MM.1S (cell line): ENCODE measurements around the gene COL5A2.

ENCODE experiments used
- DNase-seq: peaks from one replicate; pipeline ENCODE4 v3.0.0-alpha.2; 2015
- H2AFZ ChIP-seq: fragments of 300-600 bp; sonication (generic); 2 replicates; pipeline ENCODE4 v1.6.0; 2016; ENCODE audit warnings: antibody characterized with exemption, low read length
- H3F3A ChIP-seq: fragments of 300-600 bp; sonication (generic); 2 replicates; pipeline ENCODE4 v1.6.1; 2016; ENCODE audit warnings: mild to moderate bottlenecking, antibody characterized with exemption, low read length, moderate library complexity, mixed read lengths; ENCODE audit not compliant: insufficient read depth
- H3K27ac ChIP-seq: fragments of 300-600 bp; sonication (generic); 2 replicates; pipeline ENCODE4 v1.5.1; 2016; ENCODE audit warnings: mild to moderate bottlenecking, low read length
- H3K27me3 ChIP-seq: fragments of 300-600 bp; sonication (generic); replicated peaks from 2 replicates; pipeline ENCODE4 v1.6.0; 2016; ENCODE audit warnings: low read length; ENCODE audit not compliant: insufficient read depth
- H3K36me3 ChIP-seq: fragments of 300-600 bp; sonication (generic); replicated peaks from 2 replicates; pipeline ENCODE4 v1.6.1; 2016; ENCODE audit warnings: mild to moderate bottlenecking, low read length, mixed read lengths; ENCODE audit not compliant: insufficient read depth
- H3K4me1 ChIP-seq: fragments of 300-600 bp; sonication (generic); 2 replicates; pipeline ENCODE4 v1.6.1; 2016; ENCODE audit warnings: low read length, mixed read lengths
- H3K4me2 ChIP-seq: fragments of 300-600 bp; sonication (generic); 2 replicates; pipeline ENCODE4 v1.6.0; 2016; ENCODE audit warnings: low read depth, low read length
- H3K4me3 ChIP-seq: fragments of 300-600 bp; sonication (generic); 2 replicates; pipeline ENCODE4 v1.5.1; 2016; ENCODE audit warnings: low read length, mixed read lengths
- H3K79me2 ChIP-seq: fragments of 300-600 bp; sonication (generic); 2 replicates; pipeline ENCODE4 v1.6.1; 2016; ENCODE audit warnings: mixed run types, low read length, mixed read lengths
- H3K9ac ChIP-seq: fragments of 300-600 bp; sonication (generic); 2 replicates; pipeline ENCODE4 v1.6.1; 2016; ENCODE audit warnings: low read length, mixed read lengths
- H3K9me2 ChIP-seq: fragments of 300-600 bp; sonication (generic); replicated peaks from 2 replicates; pipeline ENCODE4 v1.6.1; 2016; ENCODE audit warnings: mild to moderate bottlenecking, low read length, mixed read lengths; ENCODE audit not compliant: insufficient read depth
- H3K9me3 ChIP-seq: fragments of 300-600 bp; sonication (generic); replicated peaks from 2 replicates; pipeline ENCODE4 v1.6.1; 2016; ENCODE audit warnings: mild to moderate bottlenecking, low read length, mixed read lengths; ENCODE audit not compliant: insufficient read depth
- H4K20me1 ChIP-seq: fragments of 300-600 bp; sonication (generic); 2 replicates; pipeline ENCODE4 v1.6.1; 2016; ENCODE audit warnings: mild to moderate bottlenecking, low read length, moderate library complexity, mixed read lengths; ENCODE audit not compliant: insufficient read depth
- CTCF ChIP-seq: fragments of 300-600 bp; sonication (generic); IDR thresholded peaks from 2 replicates; pipeline ENCODE4 v1.5.1; 2016; ENCODE audit warnings: antibody characterized with exemption, low read length, mixed read lengths
- EZH2 ChIP-seq: fragments of 300-600 bp; sonication (generic); optimal IDR thresholded peaks from 2 replicates; pipeline ENCODE3; 2017; ENCODE audit warnings: low read depth, mild to moderate bottlenecking, antibody characterized with exemption, low read length, mixed read lengths
- EZH2phosphoT487 ChIP-seq: fragments of 300-600 bp; sonication (generic); IDR thresholded peaks from 2 replicates; pipeline ENCODE4 v1.6.1; 2018; ENCODE audit warnings: antibody characterized with exemption, low read length

Gene COL5A2

GRCh38 chr2:189157939-189158338, 21.6 kb downstream of the COL5A2 start:
- Histone ChIP-seq H3K9ac (no peak overlapping the region), H3K9me3 (no peaks in the 10 kb centered on the region), H3K27ac (no peak overlapping the region), H3K4me3 (no peak overlapping the region), H3K79me2 (no peaks in the 10 kb centered on the region), H3F3A (no peaks in the 10 kb centered on the region), H3K4me2 (no peak overlapping the region), H3K9me2 (no peaks in the 10 kb centered on the region), H4K20me1 (no peaks in the 10 kb centered on the region), H3K27me3 (no peaks in the 10 kb centered on the region), H3K4me1 (no peaks in the 10 kb centered on the region), H3K36me3 (no peaks in the 10 kb centered on the region), H2AFZ (no peak overlapping the region)
- DNase-seq, result no peak
- no peak for TF ChIP-seq EZH2phosphoT487
- no peak for TF ChIP-seq CTCF
- TF ChIP-seq EZH2, result no peak

- H3K4me1 ChIP-seq, result no peaks in the 10 kb centered on the region
Measured at GRCh38 chr2:189157456-189157855, 22.1 kb downstream of the COL5A2 start.

GRCh38 chr2:189155795-189156194, 23.8 kb downstream of the COL5A2 start:
- TF ChIP-seq CTCF (no peak), EZH2 (no peak), EZH2phosphoT487 (no peak)
- H3K9me2 ChIP-seq, result no peaks in the 10 kb centered on the region
- H3K36me3 ChIP-seq, result no peaks in the 10 kb centered on the region
- H2AFZ ChIP-seq, result no peak overlapping the region
- H3F3A ChIP-seq, result no peaks in the 10 kb centered on the region
- no peak overlapping the region for H3K27ac ChIP-seq
- no peaks in the 10 kb centered on the region for H3K27me3 ChIP-seq
- H3K9me3 ChIP-seq, result no peaks in the 10 kb centered on the region
- H3K4me3 ChIP-seq, result no peak overlapping the region
- no peaks in the 10 kb centered on the region for H4K20me1 ChIP-seq
- no peaks in the 10 kb centered on the region for H3K79me2 ChIP-seq
- no peak overlapping the region for H3K9ac ChIP-seq
- no peaks in the 10 kb centered on the region for H3K4me1 ChIP-seq
- DNase-seq, result no peak
- H3K4me2 ChIP-seq, result no peak overlapping the region

More at GRCh38 chr2:189157456-189157855, 22.1 kb downstream of the COL5A2 start:
- H3K4me3 ChIP-seq, result no peak overlapping the region
- no peaks in the 10 kb centered on the region for H3K36me3 ChIP-seq
- H2AFZ ChIP-seq, result no peak overlapping the region
- DNase-seq, result no peak
- no peak overlapping the region for H3K9ac ChIP-seq
- H3K9me3 ChIP-seq, result no peaks in the 10 kb centered on the region
- no peaks in the 10 kb centered on the region for H4K20me1 ChIP-seq
- TF ChIP-seq EZH2phosphoT487, result no peak
- TF ChIP-seq CTCF, result no peak
- H3F3A ChIP-seq, result no peaks in the 10 kb centered on the region
- H3K9me2 ChIP-seq, result no peaks in the 10 kb centered on the region
- H3K4me2 ChIP-seq, result no peak overlapping the region
- H3K79me2 ChIP-seq, result no peaks in the 10 kb centered on the region
- H3K27me3 ChIP-seq, result no peaks in the 10 kb centered on the region
- H3K27ac ChIP-seq, result no peak overlapping the region
